Peyer's patch (tissue), 4 donors: Measurements from ENCODE around the gene ARRB1. TPM values are rescaled to one million over a fixed set of nuclear protein-coding genes. Genes with fewer than 3 reads are reported as not detected.
A peak's percentile ranks its signal among the peaks of the same experiment; 100 is the strongest.

Source experiments
- DNase-seq, 3 donors: peaks; one replicate each; pipeline ENCODE4 v3.0.0-alpha.2; 2017 to 2019
- H3K27ac ChIP-seq, 4 donors: fragments of 200-600 bp; sonication (generic); one replicate each; pipeline ENCODE4 v1.5.1; 2016 to 2019
- H3K27me3 ChIP-seq, 2 donors: fragments of 200-600 bp; sonication (generic); one replicate each; pipeline ENCODE4 v1.5.1; 2019
- H3K36me3 ChIP-seq, 3 donors: fragments of 200-600 bp; sonication (generic); one replicate each; pipeline ENCODE4 v1.5.1; 2016 to 2019
- H3K4me1 ChIP-seq, 4 donors: fragments of 200-600 bp; sonication (generic); one replicate each; pipeline ENCODE4 v1.5.1; 2016 to 2019
- H3K4me3 ChIP-seq, 4 donors: fragments of 200-600 bp; sonication (generic); 1 replicate in 3 of 4; 2 replicates in 1 of 4; pipeline ENCODE4 v1.5.1; 2016 to 2019; ENCODE audit warnings: mild to moderate bottlenecking in 1 of 4
- H3K9me3 ChIP-seq, 4 donors: fragments of 200-600 bp; sonication (generic); one replicate each; pipeline ENCODE4 v1.5.1; 2016 to 2019; ENCODE audit warnings: mild to moderate bottlenecking in 1 of 4
- CTCF ChIP-seq, 6 experiments: fragments of 450-650 bp in 4 of 6; fragments of 200-600 bp in 2 of 6; sonication (generic) in 1 of 6; IDR thresholded peaks; one replicate each; pipeline ENCODE4 v1.5.1; 2017 to 2019; ENCODE audit warnings: antibody characterized with exemption in 6 of 6, mild to moderate bottlenecking in 3 of 6, moderate library complexity in 1 of 6
- POLR2A ChIP-seq, 2 donors: fragments of 450-650 bp; IDR thresholded peaks; one replicate each; pipeline ENCODE4 v1.5.1; 2017; ENCODE audit warnings: antibody characterized with exemption in 2 of 2, mild to moderate bottlenecking in 2 of 2, moderate library complexity in 2 of 2
- total RNA-seq, 4 donors: library from RNA; depleted of rRNA; stranded (reverse); fragments of >200 nt; gene quantifications; one replicate each; pipeline ENCODE4 v1.1.0, GENCODE V29; 2016

Gene ARRB1
- total RNA-seq, 4 donors from 2014 or later: 45.4 to 136 (median 90.6) TPM

- no peak for DNase-seq
- peaks cover 0 to 17% (median 8%) of the 10 kb centered on the region in 4 donors for H3K4me1 ChIP-seq
- peaks cover 0 to 25% of the 10 kb centered on the region in 2 donors for H3K27me3 ChIP-seq
- H3K9me3 ChIP-seq: no peaks in the 10 kb centered on the region
- H3K27ac ChIP-seq: no peak overlapping the region
- no peak for TF ChIP-seq CTCF (IDR thresholded peaks at IDR 0.05)
- TF ChIP-seq POLR2A (IDR thresholded peaks at IDR 0.05): no peak
- H3K36me3 ChIP-seq: no peaks in the 10 kb centered on the region
- H3K4me3 ChIP-seq: peak overlapping the region; percentile 30 to 65 (median 54)
Measured at GRCh38 chr11:75241906-75242644, 109.4 kb downstream of the ARRB1 start.

GRCh38 chr11:75241036-75241905, 110.2 kb downstream of the ARRB1 start:
- no peak overlapping the region for H3K27ac ChIP-seq
- H3K36me3 ChIP-seq: no peaks in the 10 kb centered on the region
- H3K4me1 ChIP-seq: peaks cover 0 to 17% (median 8%) of the 10 kb centered on the region in 4 donors
- TF ChIP-seq POLR2A (IDR thresholded peaks at IDR 0.05) (no peak), CTCF (IDR thresholded peaks at IDR 0.05) (peak; percentile 64 to 100 (median 96))
- DNase-seq: peak; percentile 61 to 93 (median 90)
- peak overlapping the region; percentile 30 to 65 (median 54) for H3K4me3 ChIP-seq
- H3K27me3 ChIP-seq: peaks cover 0 to 25% of the 10 kb centered on the region in 2 donors
- H3K9me3 ChIP-seq: no peaks in the 10 kb centered on the region

GRCh38 chr11:75240311-75241035, 111.0 kb downstream of the ARRB1 start, which contains the start of gene TPBGL:
TPBGL (plus strand) TSS chr11:75240774; CDS start chr11:75241050, 276 bp downstream.
- TF ChIP-seq POLR2A (IDR thresholded peaks at IDR 0.05): no peak
- TF ChIP-seq CTCF (IDR thresholded peaks at IDR 0.05): no peak
- Histone ChIP-seq H3K4me3 (peak within 1 kb of the TSS; percentile 30 to 65 (median 54)), H3K36me3 (no peaks in the 10 kb centered on the region), H3K27me3 (peaks cover 0 to 25% of the 10 kb centered on the region in 2 donors), H3K4me1 (peaks cover 0 to 17% (median 8%) of the 10 kb centered on the region in 4 donors), H3K27ac (no peak within 1 kb of the TSS), H3K9me3 (no peaks in the 10 kb centered on the region)
- DNase-seq: peak in 1 of 3 donors; percentile 45

DNA sequence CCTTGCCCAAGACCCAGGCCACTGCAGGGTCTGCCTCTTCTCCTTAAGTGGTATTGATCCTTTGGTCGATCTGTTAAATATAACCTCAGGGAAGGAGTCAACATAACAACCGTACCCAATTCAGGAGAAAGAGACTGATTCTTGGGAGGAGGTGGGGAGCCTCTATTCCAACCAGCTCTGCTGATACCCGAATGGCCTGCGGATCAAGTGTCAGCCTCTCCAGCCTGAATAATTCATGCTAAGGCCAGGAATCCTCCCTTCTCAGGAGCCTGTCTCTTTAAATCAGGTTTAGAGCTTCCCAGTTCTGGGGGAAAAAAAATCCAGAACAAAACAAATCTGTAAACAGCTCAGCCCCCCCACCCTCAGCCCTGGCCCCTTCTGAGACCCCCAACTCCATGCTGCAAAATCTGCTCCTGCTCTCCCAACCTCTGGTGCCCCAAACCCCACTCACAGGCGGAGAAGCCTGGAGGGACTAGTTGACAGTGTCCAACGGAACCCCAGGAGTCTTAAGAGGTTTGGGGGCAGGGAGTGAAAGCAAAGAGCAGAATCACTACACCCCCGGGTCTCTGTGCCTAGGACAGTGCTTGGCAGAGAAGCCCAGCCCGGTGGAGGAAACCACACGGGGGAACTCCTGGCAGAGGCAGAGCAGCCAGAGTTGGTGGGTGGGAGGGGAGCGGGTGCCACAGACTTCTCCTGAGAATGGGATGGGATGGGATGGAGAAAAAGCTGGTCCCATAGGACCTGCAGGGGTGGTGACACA, 111.8 kb downstream of the ARRB1 start:
- no peaks in the 10 kb centered on the region for H3K9me3 ChIP-seq
- DNase-seq: peak in 2 of 3 donors; percentile 1 to 40
- H3K27me3 ChIP-seq: peaks cover 0 to 25% of the 10 kb centered on the region in 2 donors

More for the DNA sequence above, 111.8 kb downstream of the ARRB1 start:
- TF ChIP-seq CTCF (IDR thresholded peaks at IDR 0.05): no peak
- TF ChIP-seq POLR2A (IDR thresholded peaks at IDR 0.05): no peak
- Histone ChIP-seq H3K36me3 (no peaks in the 10 kb centered on the region), H3K4me1 (peaks cover 0 to 17% (median 8%) of the 10 kb centered on the region in 4 donors), H3K27ac (no peak overlapping the region), H3K4me3 (no peak overlapping the region)
